Measurements from ENCODE around the gene TEF.

TEF gene, protein sequence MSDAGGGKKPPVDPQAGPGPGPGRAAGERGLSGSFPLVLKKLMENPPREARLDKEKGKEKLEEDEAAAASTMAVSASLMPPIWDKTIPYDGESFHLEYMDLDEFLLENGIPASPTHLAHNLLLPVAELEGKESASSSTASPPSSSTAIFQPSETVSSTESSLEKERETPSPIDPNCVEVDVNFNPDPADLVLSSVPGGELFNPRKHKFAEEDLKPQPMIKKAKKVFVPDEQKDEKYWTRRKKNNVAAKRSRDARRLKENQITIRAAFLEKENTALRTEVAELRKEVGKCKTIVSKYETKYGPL

GRCh38 chr22:41381329-41382097 lies at the start of gene TEF:
TSS of gene TEF (plus strand) at chr22:41381942. CDS start at chr22:41382045, 103 bp downstream.
- DNase-seq, result peak; percentile 100

GRCh38 chr22:41332217-41332939 lies 49.4 kb upstream of the TEF start:
- DNase-seq, result no peak

DNA sequence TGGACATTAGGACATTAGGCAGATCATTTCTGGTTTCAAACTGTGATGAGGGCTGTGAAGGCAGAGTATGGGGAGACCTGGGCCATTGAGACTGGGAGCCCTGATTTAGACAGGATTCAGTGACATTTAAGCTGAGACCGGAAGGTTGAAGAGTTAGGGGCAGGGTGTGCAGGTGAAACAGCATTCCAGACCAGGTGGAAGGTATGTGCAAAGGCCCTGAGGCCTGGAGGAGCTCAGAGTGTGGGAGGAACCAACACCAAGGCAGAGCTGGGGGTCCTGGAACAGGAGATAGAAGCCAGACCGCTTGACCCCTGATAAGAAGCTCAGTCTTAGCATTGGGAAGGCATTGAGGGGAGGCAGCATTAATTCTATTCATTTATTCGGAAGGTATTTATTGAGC lies 47.9 kb upstream of the TEF start:
- DNase-seq, result no peak

DNA sequence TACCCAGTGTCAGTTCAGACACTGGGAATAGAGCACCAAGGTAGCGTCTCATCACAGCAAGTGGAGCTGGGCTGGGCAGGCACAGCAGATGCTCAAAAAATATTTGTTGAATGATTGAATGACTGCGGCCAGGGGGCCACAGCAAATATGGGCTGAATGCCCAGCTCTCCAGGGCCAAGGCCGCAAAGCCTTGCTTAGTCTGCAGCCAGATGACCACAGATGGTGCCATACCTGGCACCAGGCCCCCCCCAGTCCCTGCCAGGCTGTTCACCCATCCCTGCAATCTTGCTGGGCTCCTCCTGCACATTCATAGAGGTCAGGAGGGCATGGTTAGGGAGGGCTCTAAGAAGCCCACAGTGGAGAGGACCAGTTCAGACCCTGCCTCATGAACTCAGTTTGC lies 47.5 kb upstream of the TEF start:
- DNase-seq, result no peak

- no peak for DNase-seq
Observed at GRCh38 chr22:41334951-41335635, 46.6 kb upstream of the TEF start.

GRCh38 chr22:41338614-41339212 lies 43.0 kb upstream of the TEF start:
- DNase-seq, result no peak

DNA sequence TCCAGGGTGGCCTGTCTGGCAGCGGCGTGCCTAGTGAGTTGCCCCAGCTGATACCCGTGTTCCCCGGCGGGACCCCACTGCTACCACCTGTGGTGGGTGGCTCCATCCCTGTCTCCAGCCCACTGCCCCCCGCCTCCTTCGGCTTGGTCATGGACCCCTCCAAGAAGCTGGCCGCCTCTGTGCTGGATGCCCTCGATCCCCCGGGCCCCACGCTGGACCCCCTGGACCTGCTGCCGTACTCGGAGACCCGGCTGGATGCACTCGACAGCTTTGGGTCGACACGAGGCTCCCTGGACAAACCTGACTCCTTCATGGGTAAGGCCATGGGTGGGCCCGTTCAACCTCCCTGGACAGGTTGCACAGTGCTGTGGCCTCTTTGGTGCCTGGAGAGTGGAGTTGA lies 41.9 kb upstream of the TEF start:
- DNase-seq, result no peak

DNA sequence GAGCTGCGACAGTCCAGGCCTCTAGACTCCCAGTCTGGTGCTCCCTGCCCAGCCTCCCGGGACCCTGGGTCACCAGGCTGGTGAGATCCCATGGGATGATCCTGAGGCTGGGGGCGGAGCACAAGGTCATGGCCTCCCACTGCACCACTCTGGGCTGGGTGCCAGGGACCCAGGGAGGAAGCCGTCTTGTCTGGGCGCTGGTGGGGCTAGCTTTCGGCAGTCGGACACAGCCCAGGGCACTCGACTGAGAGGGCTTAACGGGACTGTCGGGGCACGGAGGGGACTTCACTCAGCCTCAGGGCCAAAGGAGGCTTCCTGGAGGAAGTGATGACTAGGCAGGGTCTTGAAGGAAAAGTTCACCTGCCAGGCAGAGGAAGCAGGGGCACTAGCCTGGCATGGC lies 41.4 kb upstream of the TEF start:
- DNase-seq, result no peak

DNA sequence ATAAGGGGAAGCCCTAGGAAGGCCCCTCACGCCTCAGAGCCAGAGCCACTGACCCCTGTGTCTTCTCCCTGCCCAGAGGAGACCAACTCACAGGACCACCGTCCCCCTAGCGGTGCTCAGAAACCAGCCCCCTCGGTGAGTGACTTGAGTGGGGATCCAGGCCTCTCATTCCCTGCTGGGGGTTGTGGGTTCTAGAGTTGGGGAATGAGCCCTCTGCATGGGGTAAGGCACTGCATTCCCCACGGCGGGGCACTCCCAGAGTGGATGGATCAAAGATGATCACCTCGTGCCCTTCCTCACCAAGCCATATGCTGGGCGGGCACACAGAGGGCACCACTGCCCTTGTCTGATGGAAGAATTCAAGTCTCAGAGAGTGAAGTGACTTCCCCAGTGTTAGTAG lies 40.7 kb upstream of the TEF start:
- no peak for DNase-seq

- DNase-seq, result no peak
Observed at GRCh38 chr22:41341990-41342389, 39.8 kb upstream of the TEF start.

DNA sequence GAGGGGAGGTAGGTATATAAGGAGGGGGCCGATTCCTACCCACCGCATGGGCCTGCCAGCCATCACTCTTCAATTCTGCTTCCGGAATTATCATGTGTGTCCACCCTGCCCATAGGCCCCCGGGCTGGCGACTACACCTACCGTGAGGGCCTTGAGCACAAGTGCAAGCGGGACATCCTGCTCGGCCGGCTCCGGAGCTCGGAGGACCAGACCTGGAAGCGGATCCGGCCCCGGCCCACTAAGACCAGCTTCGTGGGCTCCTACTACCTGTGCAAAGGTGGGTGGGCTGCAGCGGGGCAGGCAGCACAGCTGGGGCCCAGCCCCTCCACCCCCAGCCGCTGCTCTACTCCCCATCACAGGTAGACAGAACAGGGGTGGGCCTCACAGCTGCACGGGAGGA lies 38.4 kb upstream of the TEF start:
- DNase-seq, result no peak

- no peak for DNase-seq
Observed at GRCh38 chr22:41343717-41344116, 38.0 kb upstream of the TEF start.

- DNase-seq, result no peak
Observed at GRCh38 chr22:41344189-41344788, 37.5 kb upstream of the TEF start.

DNA sequence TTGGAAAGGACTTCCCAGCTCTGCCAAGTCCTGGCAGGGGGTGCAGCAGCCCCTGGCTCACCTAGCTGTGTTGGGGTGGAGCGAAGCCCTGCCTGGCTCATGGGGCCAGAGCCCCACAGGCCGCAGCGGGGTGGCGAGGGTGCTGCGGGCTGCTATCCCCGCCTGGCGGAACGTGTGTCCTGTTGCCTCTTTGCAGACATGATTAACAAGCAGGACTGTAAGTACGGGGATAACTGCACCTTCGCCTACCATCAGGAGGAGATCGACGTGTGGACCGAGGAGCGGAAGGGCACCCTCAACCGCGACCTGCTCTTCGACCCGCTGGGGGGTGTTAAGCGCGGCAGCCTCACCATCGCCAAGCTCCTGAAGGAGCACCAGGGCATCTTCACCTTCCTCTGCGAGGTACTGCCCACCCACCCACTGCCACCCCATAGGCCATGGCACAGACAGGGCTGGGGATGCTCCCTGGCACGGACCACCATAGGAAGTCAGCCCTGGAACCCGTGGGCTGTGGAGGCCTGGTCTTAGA lies 35.9 kb upstream of the TEF start:
- DNase-seq, result no peak

DNA sequence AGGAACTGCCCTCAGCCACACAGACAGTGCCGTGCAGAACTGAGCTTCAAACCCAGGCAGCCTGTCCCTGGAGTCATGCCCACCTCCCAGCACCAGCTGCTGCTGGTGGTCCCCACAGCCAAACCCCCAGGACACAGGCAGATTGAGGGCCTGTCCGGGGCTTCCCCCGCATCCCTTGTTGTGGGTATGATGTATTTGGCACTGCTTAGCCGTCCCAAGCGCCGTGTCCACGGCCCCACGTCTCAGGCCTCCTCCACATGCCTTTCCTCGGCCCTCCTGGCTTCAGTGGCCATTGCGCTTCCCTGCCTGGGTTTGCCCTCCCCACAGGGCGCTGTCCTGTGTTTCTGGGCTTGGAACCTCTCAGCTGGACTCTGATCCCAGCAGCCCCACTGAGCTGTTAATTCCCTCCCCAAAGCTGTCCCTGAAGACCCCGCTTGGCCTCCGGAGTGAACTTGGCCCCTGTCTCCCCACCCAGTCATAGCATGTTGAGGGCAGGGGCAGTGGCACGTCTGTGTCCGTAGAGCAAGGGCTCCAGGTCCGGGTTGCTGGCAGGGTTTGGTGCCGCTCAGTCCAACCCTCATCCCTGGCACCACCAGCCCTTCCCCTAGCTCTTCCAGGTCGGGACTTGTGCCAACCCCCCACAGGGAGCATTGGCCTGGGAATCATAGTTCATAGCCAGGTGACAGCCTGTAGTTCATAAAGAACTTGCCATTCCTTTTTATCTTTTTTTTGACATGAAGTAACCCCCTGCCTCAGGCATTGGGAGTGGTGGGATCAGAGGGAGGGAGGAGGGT lies 34.5 kb upstream of the TEF start:
- no peak for DNase-seq

- DNase-seq, result no peak
Observed at GRCh38 chr22:41348964-41349484, 32.7 kb upstream of the TEF start.

DNA sequence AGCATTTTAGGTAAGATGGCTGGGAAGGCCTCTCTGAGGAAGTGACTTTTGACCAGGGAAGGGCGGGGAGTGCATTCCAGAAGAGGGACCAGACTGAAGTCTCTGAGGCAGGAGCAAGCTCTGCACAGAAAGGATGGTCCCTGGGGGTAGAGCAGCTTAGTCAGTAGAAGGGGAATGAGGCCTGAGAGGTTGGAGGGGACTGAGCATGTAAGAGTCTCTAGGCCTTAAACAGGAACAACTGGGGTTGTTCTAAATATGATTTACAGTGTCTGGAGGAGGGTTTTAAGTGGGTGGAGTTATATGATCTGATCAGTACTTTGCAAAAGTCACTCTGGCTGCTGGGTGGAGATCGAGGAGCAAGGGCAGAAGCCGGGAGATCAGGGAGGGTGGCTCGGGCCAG lies 31.7 kb upstream of the TEF start:
- DNase-seq, result no peak

DNA sequence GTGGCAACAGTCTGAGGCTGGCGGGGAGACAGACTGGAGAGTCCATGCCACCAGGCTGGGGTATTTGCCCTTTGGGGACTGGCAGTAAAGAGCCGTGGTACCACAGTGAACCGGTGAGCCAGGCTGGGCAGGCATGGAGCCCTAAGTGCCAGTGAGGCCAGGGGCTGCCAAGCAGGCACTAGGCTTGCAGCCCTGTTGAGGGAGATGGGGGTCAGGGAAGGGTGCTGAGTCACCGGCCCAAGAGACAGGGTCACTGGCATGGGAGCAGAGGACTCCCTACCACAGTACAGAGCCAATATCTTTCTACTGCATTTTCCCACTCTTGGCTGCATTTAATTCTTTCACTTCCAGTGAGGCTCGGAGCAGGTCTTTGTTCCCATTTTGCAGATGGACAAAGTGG lies 30.7 kb upstream of the TEF start:
- no peak for DNase-seq

DNA sequence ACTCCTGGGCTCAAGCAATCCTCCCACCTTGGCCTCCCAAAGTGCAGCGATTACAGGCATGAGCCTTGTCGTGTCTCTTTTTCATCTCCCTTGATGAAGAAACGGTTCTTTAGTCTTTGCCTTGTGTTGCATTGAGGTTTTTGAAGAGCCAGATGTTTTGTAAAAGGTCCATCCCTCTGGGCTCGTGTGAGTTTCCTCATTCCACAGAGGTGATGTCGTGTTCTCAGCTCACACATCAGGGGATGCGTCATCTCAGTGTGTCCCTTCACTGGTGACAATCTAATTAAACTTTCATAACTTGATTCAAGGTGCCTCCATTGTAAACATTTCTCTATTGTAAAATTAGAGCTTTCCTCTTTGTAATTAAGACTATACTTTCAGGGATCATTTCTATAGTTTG lies 29.7 kb upstream of the TEF start:
- peak; percentile 66 for DNase-seq

DNA sequence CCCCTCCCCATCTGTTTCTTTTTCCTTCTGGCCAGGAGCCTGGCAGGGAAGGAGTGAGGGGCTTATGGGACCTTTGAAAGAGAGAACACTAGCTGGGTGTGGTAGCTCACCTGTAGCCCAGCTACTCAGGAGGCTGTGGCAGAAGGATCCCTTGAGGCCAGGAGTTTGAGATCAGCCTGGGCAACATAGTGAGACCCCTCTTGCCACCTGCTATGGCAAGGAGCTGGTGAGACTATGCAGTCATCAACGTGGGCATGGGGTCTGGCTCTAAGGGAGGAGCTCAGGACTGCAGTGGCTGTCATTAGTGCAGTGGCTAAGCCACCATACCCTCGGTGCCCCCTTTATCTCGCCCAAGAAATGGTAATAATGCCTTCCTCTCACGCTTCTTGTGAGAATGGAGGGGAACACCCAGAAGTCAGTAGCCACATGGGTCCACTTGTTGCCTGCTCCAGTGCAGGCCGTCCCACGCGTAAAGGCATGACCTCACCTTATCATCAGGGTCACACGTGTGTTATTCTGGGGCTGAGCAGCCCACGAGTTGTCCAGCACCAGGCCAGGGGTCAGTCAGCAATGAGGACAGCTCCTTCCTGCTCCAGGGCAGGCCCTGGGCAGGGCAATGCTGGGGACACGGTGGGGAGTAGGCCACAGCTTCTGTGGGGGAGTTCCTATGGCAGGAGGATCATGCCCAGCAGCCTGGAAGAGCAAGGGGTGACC lies 27.7 kb upstream of the TEF start:
- DNase-seq, result no peak

Measured in islet precursor cell (in vitro differentiated cells).